B cell (primary cell): Measurements from ENCODE around the gene GPC3. TPM values are rescaled to one million over a fixed set of nuclear protein-coding genes. Genes with fewer than 3 reads are reported as not detected.

Source experiments
- ATAC-seq: fragments of 200-7000 bp; cut with Tn5 transposase; one replicate; pipeline ENCODE4 v1.10.0; 2021; ENCODE audit warnings: low read depth, mild to moderate bottlenecking, moderate number of reproducible peaks, moderate library complexity
- CTCF ChIA-PET: fragments of 350-600 bp; sonication (Branson Sonifier 250); formaldehyde crosslinking; loops from one replicate; lab custom pipeline; 2021; ENCODE audit warnings: antibody characterized with exemption, inconsistent platforms; lab: Charles Lee
- POLR2A ChIA-PET: fragments of 350-600 bp; sonication (Branson Sonifier 250); formaldehyde crosslinking; loops from one replicate; lab custom pipeline; 2021; ENCODE audit warnings: antibody characterized with exemption; lab: Charles Lee
- DNase-seq: peaks from one replicate; pipeline ENCODE4 v3.0.0; 2013
- H2AFZ ChIP-seq: 2 replicates; pipeline ENCODE4 v1.6.1; 2012; ENCODE audit warnings: mild to moderate bottlenecking, low read depth, low read length; ENCODE audit not compliant: insufficient read depth, poor library complexity, severe bottlenecking
- H3K27ac ChIP-seq, 2 donors: 1 replicate in 1 of 2; 2 replicates in 1 of 2; pipeline ENCODE4 v1.5.1; 2012 to 2013; ENCODE audit warnings: low read length in 2 of 2, mild to moderate bottlenecking in 2 of 2, moderate library complexity in 1 of 2
- H3K27me3 ChIP-seq, 4 experiments: fragments of 200-600 bp in 1 of 4; sonication (generic) in 1 of 4; replicated peaks in 1 of 4; 1 replicate in 2 of 4; 2 replicates in 2 of 4; pipeline versions ENCODE4 v1.6.1 to v1.7.0; 2013 to 2016; ENCODE audit warnings: low read length in 3 of 4, mild to moderate bottlenecking in 2 of 4, mixed read lengths in 1 of 4, moderate library complexity in 1 of 4; ENCODE audit not compliant: insufficient read depth in 4 of 4, control insufficient read depth in 3 of 4; ENCODE audit errors: control extremely low read depth in 1 of 4
- H3K36me3 ChIP-seq, 2 experiments: replicated peaks in 1 of 2; 1 replicate in 1 of 2; 2 replicates in 1 of 2; pipeline versions ENCODE4 v1.6.1 to v1.7.1; 2013; ENCODE audit warnings: low read length in 1 of 2; ENCODE audit not compliant: insufficient read depth in 2 of 2, control insufficient read depth in 1 of 2; ENCODE audit errors: control extremely low read depth in 1 of 2, extremely low read depth in 1 of 2
- H3K4me1 ChIP-seq, 2 donors: fragments of 200-600 bp in 1 of 2; sonication (generic) in 1 of 2; 1 replicate in 1 of 2; 2 replicates in 1 of 2; pipeline versions ENCODE4 v1.5.1 to v1.6.1; 2013 to 2017; ENCODE audit warnings: low read length in 2 of 2; ENCODE audit not compliant: control insufficient read depth in 2 of 2, insufficient read depth in 2 of 2
- H3K4me2 ChIP-seq: replicated peaks from 2 replicates; pipeline ENCODE3; 2012; ENCODE audit warnings: mild to moderate bottlenecking, low read depth, low read length; ENCODE audit not compliant: poor library complexity, severe bottlenecking
- H3K4me3 ChIP-seq, 5 experiments: fragments of 200-600 bp in 1 of 5; sonication (generic) in 1 of 5; 1 replicate in 3 of 5; 2 replicates in 2 of 5; pipeline versions ENCODE4 v1.5.1 to v1.7.0; 2011 to 2016; ENCODE audit warnings: low read length in 4 of 5, mild to moderate bottlenecking in 4 of 5, low read depth in 2 of 5, control low read depth in 1 of 5, moderate library complexity in 1 of 5; ENCODE audit not compliant: insufficient read depth in 1 of 5; ENCODE audit errors: control extremely low read depth in 1 of 5, extremely low read depth in 1 of 5
- H3K79me2 ChIP-seq: fragments of 200-600 bp; sonication (generic); one replicate; pipeline ENCODE4 v1.6.0; 2016; ENCODE audit warnings: low read length; ENCODE audit not compliant: control insufficient read depth, insufficient read depth
- H3K9ac ChIP-seq: fragments of 200-600 bp; sonication (generic); 2 replicates; pipeline ENCODE4 v1.6.1; 2017; ENCODE audit warnings: mild to moderate bottlenecking, low read length, moderate library complexity
- H3K9me3 ChIP-seq, 3 donors: one replicate each; pipeline versions ENCODE4 v1.6.1 to v1.7.1; 2013; ENCODE audit warnings: low read length in 2 of 3; ENCODE audit not compliant: control insufficient read depth in 2 of 3, insufficient read depth in 1 of 3; ENCODE audit errors: control extremely low read depth in 1 of 3
- H4K20me1 ChIP-seq: 2 replicates; pipeline ENCODE4 v1.6.0; 2012; ENCODE audit warnings: mild to moderate bottlenecking, low read length; ENCODE audit not compliant: insufficient read depth, control insufficient read depth, poor library complexity, severe bottlenecking
- H3K27ac Mint-ChIP-seq: one replicate; pipeline ENCODE4 v1.8.0; 2021; ENCODE audit warnings: mixed read lengths
- H3K27me3 Mint-ChIP-seq: one replicate; pipeline ENCODE4 v1.8.0; 2021; ENCODE audit warnings: mixed read lengths
- H3K4me1 Mint-ChIP-seq: one replicate; pipeline ENCODE4 v1.8.0; 2021; ENCODE audit warnings: mixed read lengths
- H3K4me3 Mint-ChIP-seq: one replicate; pipeline ENCODE4 v1.8.0; 2021; ENCODE audit warnings: mixed read lengths
- H3K9me3 Mint-ChIP-seq: one replicate; pipeline ENCODE4 v1.8.0; 2022; ENCODE audit warnings: mixed read lengths; ENCODE audit not compliant: insufficient read depth
- CTCF ChIP-seq: fragments of 200-600 bp; IDR thresholded peaks from one replicate; pipeline ENCODE4 v1.8.0; 2022; ENCODE audit warnings: antibody characterized with exemption, mild to moderate bottlenecking
- EZH2 ChIP-seq: IDR thresholded peaks from 2 replicates; pipeline ENCODE4 v1.6.1; 2012; ENCODE audit warnings: borderline replicate concordance, low read depth, mild to moderate bottlenecking, moderate library complexity, low read length; ENCODE audit not compliant: insufficient read depth, poor library complexity, severe bottlenecking
- WGBS: methylation state at CpG from one replicate; pipeline ENCODE4 v1.1.5; 2013; ENCODE audit warnings: missing lambda C conversion rate; ENCODE audit not compliant: insufficient coverage; 5-methylcytosine and 5-hydroxymethylcytosine counted together
- intact Hi-C: fragments of 100-400 bp; cut with micrococcal nuclease; formaldehyde crosslinking; loops from one replicate; pipeline ENCODE4 v1.10.0; 2022
- polyA plus RNA-seq: library from polyadenylated mRNA; depleted of rRNA; stranded (reverse); fragments of >200 nt; gene quantifications from 2 replicates; pipeline ENCODE4 v1.2.3, GENCODE V29; 2012
- total RNA-seq, 2 donors: library from RNA; stranded (reverse); fragments of 120-200 nt in 1 of 2; gene quantifications; 1 replicate in 1 of 2; 2 replicates in 1 of 2; pipeline versions ENCODE4 v1.2.3 to v1.2.4, GENCODE V29; 2013 to 2022

GPC3 gene
- total and polyA plus RNA-seq, 2 donors (not counting 1 experiment from before 2014, with no cell fraction given): not detected

GRCh38 chrX:133706890-133707289 is 278.5 kb downstream of the GPC3 start:
- H3K4me1 Mint-ChIP-seq: no peaks in the 10 kb centered on the region
- H3K27ac ChIP-seq: no peak overlapping the region
- no peak for ATAC-seq

DNA sequence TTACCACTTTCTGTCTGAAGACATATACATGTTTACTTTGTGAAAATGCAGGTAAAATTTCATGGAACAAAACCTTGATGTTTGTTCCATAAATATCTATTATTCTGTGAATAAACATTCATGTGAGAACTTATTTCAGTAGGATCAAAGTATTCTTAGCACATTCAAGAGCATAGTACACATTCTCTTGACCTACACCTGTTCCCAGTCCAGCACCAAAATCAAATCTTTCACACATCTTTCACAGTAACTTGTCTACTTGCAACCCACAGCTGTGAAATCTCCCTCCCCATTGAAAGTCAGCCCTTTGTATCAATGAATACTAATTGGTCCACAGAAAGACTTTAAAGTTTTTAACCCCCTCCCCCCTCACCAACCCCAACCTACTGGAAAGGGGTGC is 283.2 kb downstream of the GPC3 start:
- TF ChIP-seq CTCF: no peak
- no peak for TF ChIP-seq EZH2
- Mint-ChIP-seq H3K4me3 (no peak overlapping the region), H3K9me3 (no peaks in the 10 kb centered on the region), H3K27me3 (no peaks in the 10 kb centered on the region), H3K4me1 (no peaks in the 10 kb centered on the region), H3K27ac (no peak overlapping the region)
- Histone ChIP-seq H3K4me1 (no peaks in the 10 kb centered on the region), H3K4me2 (no peak overlapping the region), H3K9ac (no peak overlapping the region), H3K27ac (no peak overlapping the region), H3K79me2 (no peaks in the 10 kb centered on the region), H4K20me1 (no peaks in the 10 kb centered on the region), H3K27me3 (no peaks in the 10 kb centered on the region), H3K4me3 (no peak overlapping the region), H3K9me3 (no peaks in the 10 kb centered on the region), H3K36me3 (no peaks in the 10 kb centered on the region), H2AFZ (no peak overlapping the region)
- POLR2A ChIA-PET: no interaction called here
- DNase-seq: no peak
- ATAC-seq: no peak
- intact Hi-C loops: no loop called here
- CTCF ChIA-PET: no interaction called here

More at GRCh38 chrX:133706890-133707289, 278.5 kb downstream of the GPC3 start:
- no peaks in the 10 kb centered on the region for H4K20me1 ChIP-seq
- no peak for TF ChIP-seq EZH2
- TF ChIP-seq CTCF: no peak
- no peaks in the 10 kb centered on the region for H3K27me3 ChIP-seq
- H3K4me1 ChIP-seq: no peaks in the 10 kb centered on the region
- H3K36me3 ChIP-seq: no peaks in the 10 kb centered on the region
- H3K9me3 ChIP-seq: no peaks in the 10 kb centered on the region
- POLR2A ChIA-PET: no interaction called here
- intact Hi-C loops: no loop called here
- H3K4me3 ChIP-seq: no peak overlapping the region
- H3K9ac ChIP-seq: no peak overlapping the region
- no peak overlapping the region for H2AFZ ChIP-seq
- no peaks in the 10 kb centered on the region for H3K9me3 Mint-ChIP-seq
- DNase-seq: no peak
- no peak overlapping the region for H3K4me3 Mint-ChIP-seq
- no peaks in the 10 kb centered on the region for H3K79me2 ChIP-seq
- WGBS: no CpG with 5 or more reads among the region's 1 CpG
- H3K4me2 ChIP-seq: no peak overlapping the region
- no peak overlapping the region for H3K27ac Mint-ChIP-seq
- no peaks in the 10 kb centered on the region for H3K27me3 Mint-ChIP-seq
- CTCF ChIA-PET: no interaction called here
